ENCODE results near the gene ZC3H14. TPM values are rescaled to one million over a fixed set of nuclear protein-coding genes. Genes with fewer than 3 reads are reported as not detected.
A peak's percentile ranks its signal among the peaks of the same experiment; 100 is the strongest.

The ZC3H14 gene
- total RNA-seq, 1 donor from 2014 or later: 85.0 TPM

DNA sequence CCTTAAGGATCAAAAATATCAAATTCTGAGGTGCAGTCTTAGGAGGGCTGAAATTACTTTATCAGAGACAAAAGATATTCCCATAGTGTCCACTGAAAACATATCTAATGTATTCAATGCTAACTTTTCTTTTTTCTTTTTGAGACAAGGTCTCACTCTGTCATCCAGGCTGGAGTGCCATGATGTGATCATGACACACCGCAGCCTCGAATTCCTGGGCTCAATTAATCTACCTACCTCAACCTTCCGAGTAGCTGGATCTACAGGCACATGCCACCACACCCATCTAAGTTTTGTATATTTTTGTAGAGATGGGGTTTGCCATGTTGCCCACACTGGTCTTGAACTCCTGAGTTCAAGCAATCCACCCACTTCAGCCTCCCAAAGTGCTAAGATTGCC is 68.3 kb downstream of the ZC3H14 start:
- Mint-ChIP-seq H3K27ac (peak overlapping the region; percentile 83), H3K4me3 (no peak overlapping the region), H3K36me3 (no peaks in the 10 kb centered on the region), H3K9me3 (no peaks in the 10 kb centered on the region), H3K27me3 (ENCODE audit: low read depth) (no peaks in the 10 kb centered on the region), H3K4me1 (peaks cover 39% of the 10 kb centered on the region)
- no peak for DNase-seq (ENCODE audit: low spot score in 2 of 2, unreplicated experiment in 2 of 2)
- no peak for TF ChIP-seq CTCF (IDR thresholded peaks at IDR 0.05; ENCODE audit: unreplicated experiment)

GRCh38 chr14:88632512-88632911 is 69.7 kb downstream of the ZC3H14 start:
- no peak overlapping the region for H3K4me3 Mint-ChIP-seq
- peaks cover 27% of the 10 kb centered on the region for H3K4me1 Mint-ChIP-seq
- TF ChIP-seq CTCF (IDR thresholded peaks at IDR 0.05; ENCODE audit: unreplicated experiment): no peak
- DNase-seq (ENCODE audit: low spot score in 2 of 2, unreplicated experiment in 2 of 2): no peak
- H3K27ac Mint-ChIP-seq: no peak overlapping the region
- H3K27me3 Mint-ChIP-seq (ENCODE audit: low read depth): no peaks in the 10 kb centered on the region
- H3K36me3 Mint-ChIP-seq: no peaks in the 10 kb centered on the region
- peaks cover 4% of the 10 kb centered on the region for H3K9me3 Mint-ChIP-seq

GRCh38 chr14:88639221-88639620 is 76.4 kb downstream of the ZC3H14 start:
- peaks cover 34% of the 10 kb centered on the region for H3K9me3 Mint-ChIP-seq
- no peak for TF ChIP-seq CTCF (IDR thresholded peaks at IDR 0.05; ENCODE audit: unreplicated experiment)
- DNase-seq (ENCODE audit: low spot score in 2 of 2, unreplicated experiment in 2 of 2): no peak
- no peak overlapping the region for H3K4me3 Mint-ChIP-seq
- H3K4me1 Mint-ChIP-seq: no peaks in the 10 kb centered on the region
- H3K27ac Mint-ChIP-seq: no peak overlapping the region
- peaks cover 5% of the 10 kb centered on the region for H3K36me3 Mint-ChIP-seq
- no peaks in the 10 kb centered on the region for H3K27me3 Mint-ChIP-seq (ENCODE audit: low read depth)

- Mint-ChIP-seq H3K27me3 (ENCODE audit: low read depth) (no peaks in the 10 kb centered on the region), H3K4me1 (no peaks in the 10 kb centered on the region), H3K9me3 (peaks cover 9% of the 10 kb centered on the region), H3K36me3 (peaks cover 1% of the 10 kb centered on the region), H3K4me3 (no peak overlapping the region), H3K27ac (no peak overlapping the region)
- DNase-seq (ENCODE audit: low spot score in 2 of 2, unreplicated experiment in 2 of 2): no peak
- no peak for TF ChIP-seq CTCF (IDR thresholded peaks at IDR 0.05; ENCODE audit: unreplicated experiment)
Observed at GRCh38 chr14:88660056-88660455, 97.2 kb downstream of the ZC3H14 start.

DNA sequence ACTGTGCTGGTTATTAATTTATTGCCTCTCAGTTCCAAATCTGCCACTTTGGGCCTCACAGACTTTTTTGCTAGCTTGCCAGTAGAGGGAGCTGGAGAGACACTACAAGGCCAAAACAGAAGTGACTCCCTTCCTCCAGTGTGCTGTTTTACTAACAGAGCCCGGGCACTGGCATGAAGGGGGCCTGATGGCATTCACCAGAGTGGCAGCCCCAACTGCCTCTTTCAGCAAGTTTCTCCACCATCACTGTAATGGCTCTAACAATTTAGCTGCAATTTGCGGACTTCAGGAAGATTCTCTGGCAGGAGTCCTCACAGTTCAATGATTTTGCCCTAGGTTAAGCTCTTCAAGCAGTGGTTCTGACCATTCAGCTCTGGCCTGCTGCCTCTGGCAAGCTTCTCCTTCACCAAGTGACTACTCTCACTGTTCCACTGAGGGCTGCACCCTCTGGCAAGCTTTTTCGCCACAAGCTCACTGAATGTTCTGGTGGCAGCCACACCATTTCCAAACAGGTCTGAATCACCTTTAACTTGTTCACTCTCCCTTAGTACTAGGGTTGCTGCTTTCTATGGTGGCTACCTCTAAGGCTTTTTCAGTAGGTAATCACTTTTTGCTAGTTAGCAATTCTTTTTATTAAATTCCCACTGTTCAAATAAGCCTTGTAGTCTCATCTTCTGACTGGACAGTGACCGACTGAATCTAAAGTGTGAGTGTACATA is 104.9 kb downstream of the ZC3H14 start:
- TF ChIP-seq CTCF (IDR thresholded peaks at IDR 0.05; ENCODE audit: unreplicated experiment): peak; percentile 66
- H3K27me3 Mint-ChIP-seq (ENCODE audit: low read depth): no peaks in the 10 kb centered on the region
- H3K9me3 Mint-ChIP-seq: peaks cover 21% of the 10 kb centered on the region
- no peak overlapping the region for H3K4me3 Mint-ChIP-seq
- no peak overlapping the region for H3K27ac Mint-ChIP-seq
- DNase-seq (ENCODE audit: low spot score in 2 of 2, unreplicated experiment in 2 of 2): no peak
- peaks cover 6% of the 10 kb centered on the region for H3K36me3 Mint-ChIP-seq
- H3K4me1 Mint-ChIP-seq: no peaks in the 10 kb centered on the region
